Measurements from ENCODE around the gene ANXA2R. TPM values are rescaled to one million over a fixed set of nuclear protein-coding genes. Genes with fewer than 3 reads are reported as not detected.
"Not testable (repeated sequence)": the region's sequence is repeated elsewhere in the genome, so short reads cannot be mapped to it uniquely, and the experiment has no call there.

Gene ANXA2R
- total and polyA plus RNA-seq, 4 donors, result 0.57 to 2.8 (median 1.3) TPM

GRCh38 chr5:43036856-43037635 lies 3.1 kb downstream of the ANXA2R start:
- H3K27me3 ChIP-seq (ENCODE audit: control insufficient read depth, insufficient read depth, low read length), result peaks cover 94% of the 10 kb centered on the region

GRCh38 chr5:43036409-43036808 lies 3.7 kb downstream of the ANXA2R start:
- no peaks in the 10 kb centered on the region for H3K9me3 ChIP-seq (ENCODE audit: control insufficient read depth, insufficient read depth, low read length)
- peaks cover 28% of the 10 kb centered on the region for H3K4me1 ChIP-seq (ENCODE audit: control insufficient read depth, insufficient read depth, low read length)
- WGBS (ENCODE audit: insufficient coverage), result no CpG with 5 or more reads among the region's 1 CpG
- DNase-seq (ENCODE audit: low read depth in 4 of 6, low spot score in 6 of 6), result no peak
- H3K27me3 ChIP-seq (ENCODE audit: control insufficient read depth, insufficient read depth, low read length), result peaks cover 88% of the 10 kb centered on the region
- no peak overlapping the region for H3K4me3 ChIP-seq (ENCODE audit: low read depth, low read length)
- H3K27ac ChIP-seq (ENCODE audit: low read depth, low read length), result no peak overlapping the region
- H3K36me3 ChIP-seq (ENCODE audit: control insufficient read depth, insufficient read depth, low read length), result no peaks in the 10 kb centered on the region

More at GRCh38 chr5:43036856-43037635, 3.1 kb downstream of the ANXA2R start:
- no peaks in the 10 kb centered on the region for H3K36me3 ChIP-seq (ENCODE audit: control insufficient read depth, insufficient read depth, low read length)
- no peak overlapping the region for H3K27ac ChIP-seq (ENCODE audit: low read depth, low read length)
- WGBS (ENCODE audit: insufficient coverage), result 6% methylated on average over 36 of the region's 36 CpGs
- H3K9me3 ChIP-seq (ENCODE audit: control insufficient read depth, insufficient read depth, low read length), result no peaks in the 10 kb centered on the region
- DNase-seq (ENCODE audit: low read depth in 4 of 6, low spot score in 6 of 6), result peak in 2 of 6 donors; percentile 61 to 68
- peaks cover 34% of the 10 kb centered on the region for H3K4me1 ChIP-seq (ENCODE audit: control insufficient read depth, insufficient read depth, low read length)
- no peak overlapping the region for H3K4me3 ChIP-seq (ENCODE audit: low read depth, low read length)

GRCh38 chr5:43034591-43034968 lies 5.5 kb downstream of the ANXA2R start:
- WGBS (ENCODE audit: insufficient coverage), result 33% methylated on average over 4 of the region's 5 CpGs
- Histone ChIP-seq H3K27me3 (ENCODE audit: control insufficient read depth, insufficient read depth, low read length) (peaks cover 78% of the 10 kb centered on the region), H3K4me3 (ENCODE audit: low read depth, low read length) (no peak overlapping the region), H3K36me3 (ENCODE audit: control insufficient read depth, insufficient read depth, low read length) (no peaks in the 10 kb centered on the region), H3K9me3 (ENCODE audit: control insufficient read depth, insufficient read depth, low read length) (no peaks in the 10 kb centered on the region), H3K27ac (ENCODE audit: low read depth, low read length) (no peak overlapping the region), H3K4me1 (ENCODE audit: control insufficient read depth, insufficient read depth, low read length) (peaks cover 13% of the 10 kb centered on the region)
- no peak for DNase-seq (ENCODE audit: low read depth in 4 of 6, low spot score in 6 of 6)

- peak in 1 of 6 donors; percentile 17 for DNase-seq (ENCODE audit: low read depth in 4 of 6, low spot score in 6 of 6)
- H3K36me3 ChIP-seq (ENCODE audit: control insufficient read depth, insufficient read depth, low read length), result no peaks in the 10 kb centered on the region
- H3K27me3 ChIP-seq (ENCODE audit: control insufficient read depth, insufficient read depth, low read length), result peaks cover 73% of the 10 kb centered on the region
- peaks cover 10% of the 10 kb centered on the region for H3K4me1 ChIP-seq (ENCODE audit: control insufficient read depth, insufficient read depth, low read length)
- H3K27ac ChIP-seq (ENCODE audit: low read depth, low read length), result no peak overlapping the region
- no peaks in the 10 kb centered on the region for H3K9me3 ChIP-seq (ENCODE audit: control insufficient read depth, insufficient read depth, low read length)
- no peak overlapping the region for H3K4me3 ChIP-seq (ENCODE audit: low read depth, low read length)
- 10% methylated on average over 40 of the region's 41 CpGs for WGBS (ENCODE audit: insufficient coverage)
These were observed 6.1 kb downstream of the ANXA2R start for GRCh38 chr5:43033841-43034590.

GRCh38 chr5:43027054-43027785 lies 12.9 kb downstream of the ANXA2R start:
- DNase-seq (ENCODE audit: low read depth in 4 of 6, low spot score in 6 of 6), result no peak
- 91% methylated on average over 4 of the region's 7 CpGs for WGBS (ENCODE audit: insufficient coverage)
- Histone ChIP-seq H3K4me3 (ENCODE audit: low read depth, low read length) (no peak overlapping the region), H3K36me3 (ENCODE audit: control insufficient read depth, insufficient read depth, low read length) (no peaks in the 10 kb centered on the region), H3K9me3 (ENCODE audit: control insufficient read depth, insufficient read depth, low read length) (no peaks in the 10 kb centered on the region), H3K27me3 (ENCODE audit: control insufficient read depth, insufficient read depth, low read length) (peaks cover 64% of the 10 kb centered on the region), H3K4me1 (ENCODE audit: control insufficient read depth, insufficient read depth, low read length) (no peaks in the 10 kb centered on the region), H3K27ac (ENCODE audit: low read depth, low read length) (no peak overlapping the region)

GRCh38 chr5:43025184-43025950 lies 14.8 kb downstream of the ANXA2R start:
- not testable (repeated sequence) for H3K4me3 ChIP-seq (ENCODE audit: low read depth, low read length); DNase-seq (ENCODE audit: low read depth in 4 of 6, low spot score in 6 of 6); H3K9me3 ChIP-seq (ENCODE audit: control insufficient read depth, insufficient read depth, low read length); H3K27ac ChIP-seq (ENCODE audit: low read depth, low read length); H3K4me1 ChIP-seq (ENCODE audit: control insufficient read depth, insufficient read depth, low read length); H3K36me3 ChIP-seq (ENCODE audit: control insufficient read depth, insufficient read depth, low read length)
- 20% methylated on average over 5 of the region's 25 CpGs for WGBS (ENCODE audit: insufficient coverage)
- peaks cover 75% of the 10 kb centered on the region for H3K27me3 ChIP-seq (ENCODE audit: control insufficient read depth, insufficient read depth, low read length)

- no peak overlapping the region for H3K4me3 ChIP-seq (ENCODE audit: low read depth, low read length)
- 48% methylated on average over 4 of the region's 6 CpGs for WGBS (ENCODE audit: insufficient coverage)
- peaks cover 84% of the 10 kb centered on the region for H3K27me3 ChIP-seq (ENCODE audit: control insufficient read depth, insufficient read depth, low read length)
- H3K9me3 ChIP-seq (ENCODE audit: control insufficient read depth, insufficient read depth, low read length), result no peaks in the 10 kb centered on the region
- H3K4me1 ChIP-seq (ENCODE audit: control insufficient read depth, insufficient read depth, low read length), result peaks cover 8% of the 10 kb centered on the region
- no peak for DNase-seq (ENCODE audit: low read depth in 4 of 6, low spot score in 6 of 6)
- H3K36me3 ChIP-seq (ENCODE audit: control insufficient read depth, insufficient read depth, low read length), result no peaks in the 10 kb centered on the region
- no peak overlapping the region for H3K27ac ChIP-seq (ENCODE audit: low read depth, low read length)
These were observed 15.9 kb downstream of the ANXA2R start for GRCh38 chr5:43024217-43024616.

GRCh38 chr5:43021151-43021550 lies 19.0 kb downstream of the ANXA2R start:
- peaks cover 92% of the 10 kb centered on the region for H3K27me3 ChIP-seq (ENCODE audit: control insufficient read depth, insufficient read depth, low read length)
- no peaks in the 10 kb centered on the region for H3K9me3 ChIP-seq (ENCODE audit: control insufficient read depth, insufficient read depth, low read length)
- no peak overlapping the region for H3K27ac ChIP-seq (ENCODE audit: low read depth, low read length)
- H3K36me3 ChIP-seq (ENCODE audit: control insufficient read depth, insufficient read depth, low read length), result no peaks in the 10 kb centered on the region
- H3K4me1 ChIP-seq (ENCODE audit: control insufficient read depth, insufficient read depth, low read length), result peaks cover 18% of the 10 kb centered on the region
- H3K4me3 ChIP-seq (ENCODE audit: low read depth, low read length), result no peak overlapping the region
- 60% methylated on average over 1 of the region's 2 CpGs for WGBS (ENCODE audit: insufficient coverage)
- no peak for DNase-seq (ENCODE audit: low read depth in 4 of 6, low spot score in 6 of 6)

- H3K27ac ChIP-seq (ENCODE audit: low read depth, low read length), result no peak overlapping the region
- peaks cover 18% of the 10 kb centered on the region for H3K4me1 ChIP-seq (ENCODE audit: control insufficient read depth, insufficient read depth, low read length)
- H3K27me3 ChIP-seq (ENCODE audit: control insufficient read depth, insufficient read depth, low read length), result peaks cover 94% of the 10 kb centered on the region
- H3K36me3 ChIP-seq (ENCODE audit: control insufficient read depth, insufficient read depth, low read length), result no peaks in the 10 kb centered on the region
- H3K9me3 ChIP-seq (ENCODE audit: control insufficient read depth, insufficient read depth, low read length), result no peaks in the 10 kb centered on the region
- no peak for DNase-seq (ENCODE audit: low read depth in 4 of 6, low spot score in 6 of 6)
- whole genome bisulfite sequencing (ENCODE audit: insufficient coverage), result 5% methylated on average over 10 of the region's 11 CpGs
- H3K4me3 ChIP-seq (ENCODE audit: low read depth, low read length), result no peak overlapping the region
These were observed 19.7 kb downstream of the ANXA2R start for GRCh38 chr5:43020399-43020746.

Measured in spinal cord (tissue), 10 donors.